Measurements from ENCODE around the gene SHISA6.
"Not testable (repeated sequence)": the region's sequence is repeated elsewhere in the genome, so short reads cannot be mapped to it uniquely, and the experiment has no call there.

The SHISA6 gene

GRCh38 chr17:11296994-11297393 is 56.0 kb downstream of the SHISA6 start:
- no peaks in the 10 kb centered on the region for H3K27me3 ChIP-seq (ENCODE audit: insufficient read depth, poor library complexity, severe bottlenecking)
- no peaks in the 10 kb centered on the region for H3K4me1 ChIP-seq (ENCODE audit: insufficient read depth, poor library complexity, severe bottlenecking)
- no peak for DNase-seq (ENCODE audit: low spot score)
- no peaks in the 10 kb centered on the region for H3K36me3 ChIP-seq (ENCODE audit: low read depth)
- no peak for ATAC-seq (ENCODE audit: low read depth)
- H3K27ac ChIP-seq (ENCODE audit: poor library complexity, severe bottlenecking), result no peak overlapping the region
- no peak overlapping the region for H3K4me3 ChIP-seq (ENCODE audit: severe bottlenecking)
- H3K9me3 ChIP-seq (ENCODE audit: severe bottlenecking), result no peaks in the 10 kb centered on the region
- peak; percentile 43 for TF ChIP-seq CTCF (IDR thresholded peaks at IDR 0.05; ENCODE audit: poor library complexity, severe bottlenecking)

- Histone ChIP-seq H3K9me3 (ENCODE audit: severe bottlenecking) (no peaks in the 10 kb centered on the region), H3K27ac (ENCODE audit: poor library complexity, severe bottlenecking) (no peak overlapping the region), H3K36me3 (ENCODE audit: low read depth) (no peaks in the 10 kb centered on the region), H3K4me1 (ENCODE audit: insufficient read depth, poor library complexity, severe bottlenecking) (no peaks in the 10 kb centered on the region), H3K27me3 (ENCODE audit: insufficient read depth, poor library complexity, severe bottlenecking) (no peaks in the 10 kb centered on the region), H3K4me3 (ENCODE audit: severe bottlenecking) (no peak overlapping the region)
- DNase-seq (ENCODE audit: low spot score), result no peak
- no peak for TF ChIP-seq CTCF (IDR thresholded peaks at IDR 0.05; ENCODE audit: poor library complexity, severe bottlenecking)
- ATAC-seq (ENCODE audit: low read depth), result no peak
Measured at GRCh38 chr17:11298401-11298800, 57.4 kb downstream of the SHISA6 start.

- Histone ChIP-seq H3K27ac (ENCODE audit: poor library complexity, severe bottlenecking) (no peak overlapping the region), H3K4me1 (ENCODE audit: insufficient read depth, poor library complexity, severe bottlenecking) (no peaks in the 10 kb centered on the region), H3K36me3 (ENCODE audit: low read depth) (no peaks in the 10 kb centered on the region), H3K27me3 (ENCODE audit: insufficient read depth, poor library complexity, severe bottlenecking) (no peaks in the 10 kb centered on the region), H3K4me3 (ENCODE audit: severe bottlenecking) (no peak overlapping the region), H3K9me3 (ENCODE audit: severe bottlenecking) (no peaks in the 10 kb centered on the region)
- TF ChIP-seq CTCF (IDR thresholded peaks at IDR 0.05; ENCODE audit: poor library complexity, severe bottlenecking), result no peak
- DNase-seq (ENCODE audit: low spot score) (no peak), ATAC-seq (ENCODE audit: low read depth) (no peak)
Measured at GRCh38 chr17:11300201-11300600, 59.2 kb downstream of the SHISA6 start.

DNA sequence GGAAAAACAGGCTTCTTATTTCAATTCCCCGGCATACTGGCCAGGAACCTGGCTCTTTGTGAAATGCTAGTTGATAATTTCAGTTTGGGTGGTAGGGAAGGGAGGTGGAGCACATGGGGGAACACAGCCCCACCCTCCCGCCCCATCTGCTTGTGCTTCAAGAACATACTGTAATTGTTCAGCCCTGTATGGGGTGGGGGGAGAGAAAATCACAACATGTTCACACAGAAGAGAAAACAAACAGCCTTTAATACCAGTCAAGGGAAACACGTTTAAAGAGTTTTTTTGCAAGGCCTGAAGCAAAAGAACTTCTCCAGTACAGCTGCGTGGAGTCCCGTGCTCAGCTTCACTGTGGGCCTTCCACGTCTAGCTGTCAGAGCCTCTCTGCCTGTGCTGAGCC is 59.7 kb downstream of the SHISA6 start:
- H3K4me3 ChIP-seq (ENCODE audit: severe bottlenecking), result no peak overlapping the region
- H3K9me3 ChIP-seq (ENCODE audit: severe bottlenecking), result no peaks in the 10 kb centered on the region
- ATAC-seq (ENCODE audit: low read depth) (no peak), DNase-seq (ENCODE audit: low spot score) (no peak)
- no peaks in the 10 kb centered on the region for H3K4me1 ChIP-seq (ENCODE audit: insufficient read depth, poor library complexity, severe bottlenecking)
- no peak overlapping the region for H3K27ac ChIP-seq (ENCODE audit: poor library complexity, severe bottlenecking)
- no peaks in the 10 kb centered on the region for H3K27me3 ChIP-seq (ENCODE audit: insufficient read depth, poor library complexity, severe bottlenecking)
- H3K36me3 ChIP-seq (ENCODE audit: low read depth), result no peaks in the 10 kb centered on the region
- no peak for TF ChIP-seq CTCF (IDR thresholded peaks at IDR 0.05; ENCODE audit: poor library complexity, severe bottlenecking)

- H3K27ac ChIP-seq (ENCODE audit: poor library complexity, severe bottlenecking); H3K27me3 ChIP-seq (ENCODE audit: insufficient read depth, poor library complexity, severe bottlenecking); H3K9me3 ChIP-seq (ENCODE audit: severe bottlenecking); DNase-seq (ENCODE audit: low spot score); H3K4me3 ChIP-seq (ENCODE audit: severe bottlenecking); ATAC-seq (ENCODE audit: low read depth); H3K36me3 ChIP-seq (ENCODE audit: low read depth); H3K4me1 ChIP-seq (ENCODE audit: insufficient read depth, poor library complexity, severe bottlenecking): not testable (repeated sequence)
Measured at GRCh38 chr17:11301874-11302273, 60.9 kb downstream of the SHISA6 start.
